Left forelimb (tissue), 1 donor: ENCODE measurements around the gene CYP11A1.
"Not testable (repeated sequence)": the region's sequence is repeated elsewhere in the genome, so short reads cannot be mapped to it uniquely, and the experiment has no call there.

Experiments used
- DNase-seq: peaks from one replicate; pipeline ENCODE4 v3.0.0-alpha.2; 2018; ENCODE audit warnings: low spot score

Gene CYP11A1

DNA sequence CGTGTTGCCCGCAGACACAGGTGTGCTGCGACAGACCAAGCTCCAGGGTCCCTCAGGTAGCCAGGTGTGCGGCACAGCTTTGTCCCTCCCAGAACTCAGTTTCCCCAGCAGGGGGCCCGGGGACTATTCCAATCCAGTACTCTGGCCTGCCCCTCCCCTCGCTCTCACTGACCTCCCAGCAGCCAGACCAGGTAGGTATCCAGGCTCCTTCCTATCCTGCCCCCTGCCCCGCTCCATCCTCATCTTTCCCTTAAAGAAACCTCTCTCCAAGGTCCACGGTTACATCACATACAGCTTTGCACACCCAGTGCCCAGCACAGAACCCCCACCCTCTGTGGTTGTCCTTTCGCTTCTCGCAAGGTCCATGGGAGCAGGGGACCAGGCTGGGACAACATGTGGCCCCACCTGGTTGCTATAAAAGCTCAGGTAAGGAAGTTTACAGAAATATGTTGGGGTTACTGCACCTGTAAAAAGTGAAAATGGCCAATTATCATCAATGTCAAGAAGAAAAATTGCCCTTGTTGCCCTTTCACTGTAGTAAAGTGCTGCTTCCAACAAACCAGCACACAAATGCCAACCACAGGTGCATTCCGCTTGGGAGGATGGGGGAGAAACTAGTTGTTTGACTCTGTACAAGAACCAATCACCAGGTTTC lies 7.3 kb upstream of the CYP11A1 start:
- no peak for DNase-seq

DNA sequence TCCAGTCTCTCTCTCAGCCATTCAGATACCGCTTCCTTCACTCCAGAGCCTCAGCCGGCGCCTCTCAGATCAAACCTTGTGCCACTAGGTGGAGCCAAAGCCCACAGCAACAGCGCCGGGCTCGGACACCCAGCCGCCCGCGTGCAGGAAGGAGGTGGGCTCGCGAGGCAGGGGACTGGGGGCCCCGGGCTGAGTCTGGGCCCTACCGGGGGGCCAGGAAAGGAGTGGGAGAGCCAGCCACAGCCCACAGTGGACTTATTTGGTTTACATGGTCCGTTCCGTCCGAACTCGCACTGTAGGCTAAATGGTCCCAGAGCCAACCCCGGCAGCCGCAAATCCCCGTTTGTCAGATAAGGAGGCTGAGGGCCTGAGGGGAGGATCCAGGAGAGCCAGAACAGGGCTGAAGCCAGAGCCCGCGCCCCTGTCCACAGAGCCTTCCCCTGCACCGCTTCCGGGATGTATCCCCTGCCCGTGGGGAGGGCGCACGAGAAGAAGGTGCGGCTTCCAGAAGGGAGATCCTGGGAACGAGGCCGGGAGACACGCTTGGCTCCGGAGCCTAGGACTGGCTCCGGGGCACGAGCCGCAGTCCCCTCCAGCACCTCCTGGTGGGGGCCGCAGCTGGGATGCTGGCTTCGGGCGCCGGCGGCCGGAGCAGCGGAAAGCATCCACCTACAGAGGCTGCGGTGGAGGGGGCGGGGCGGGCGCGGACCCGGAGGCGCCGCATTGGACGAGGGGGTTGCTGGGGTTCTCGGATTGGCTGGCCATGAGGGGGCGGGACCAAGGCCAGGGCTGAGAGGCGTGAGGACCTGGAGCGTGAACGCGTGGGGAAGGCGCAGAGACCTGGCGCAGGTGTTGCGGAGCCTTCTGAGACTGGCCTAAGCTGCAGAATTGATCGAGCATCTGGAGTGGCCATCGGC lies 6.5 kb upstream of the CYP11A1 start:
- DNase-seq, result peak; percentile 92

DNA sequence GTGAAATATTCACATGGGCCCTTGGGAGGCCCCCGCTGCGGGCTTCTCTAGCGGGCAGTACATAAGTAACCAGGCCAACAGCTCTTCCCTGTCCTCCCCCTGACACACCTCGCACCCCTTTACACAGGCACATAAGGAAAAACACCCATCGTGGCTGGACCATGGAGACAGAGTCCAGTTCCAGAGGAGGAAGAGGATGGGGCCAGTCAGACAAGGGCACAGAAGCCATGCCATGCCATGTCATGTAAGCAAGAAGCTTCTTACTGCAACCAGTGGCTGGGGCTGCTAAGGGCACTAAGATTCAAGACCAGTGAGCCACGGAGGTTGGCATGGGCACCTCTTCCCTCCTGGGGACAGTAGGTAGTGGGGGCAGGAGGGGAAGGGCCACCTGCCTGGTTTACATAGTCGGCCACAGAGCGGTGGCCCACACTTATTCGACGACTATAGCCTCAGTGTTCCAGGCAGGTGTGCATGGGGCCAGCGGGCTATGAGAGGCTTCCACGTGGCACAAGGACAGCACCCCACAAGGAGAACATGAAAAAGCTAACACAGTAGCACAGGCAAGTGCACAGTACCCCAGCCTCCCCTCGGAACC lies 5.7 kb upstream of the CYP11A1 start:
- DNase-seq, result peak; percentile 41

GRCh38 chr15:74370471-74370870 lies 3.0 kb upstream of the CYP11A1 start:
- peak; percentile 37 for DNase-seq

DNA sequence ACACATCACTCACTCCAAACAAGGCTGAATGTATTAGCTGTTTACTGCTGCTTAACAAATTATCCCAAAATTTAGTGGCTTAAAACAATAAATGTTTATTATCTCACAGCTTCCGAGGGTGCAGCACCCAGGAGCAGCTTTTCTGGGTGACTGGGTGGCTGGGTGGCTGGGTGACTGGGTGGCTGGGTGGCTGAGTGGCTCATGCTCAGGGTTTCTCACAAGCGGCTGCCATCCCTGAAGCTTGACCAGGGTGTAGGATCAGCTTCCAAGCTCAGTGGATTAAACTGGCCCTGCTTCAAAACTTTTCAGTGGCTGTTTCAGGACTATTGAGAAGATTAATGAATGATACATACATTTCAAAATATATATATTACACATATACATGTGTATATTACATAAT lies 2.3 kb upstream of the CYP11A1 start:
- no peak for DNase-seq

GRCh38 chr15:74369084-74369745 lies 1.8 kb upstream of the CYP11A1 start:
- no peak for DNase-seq

DNA sequence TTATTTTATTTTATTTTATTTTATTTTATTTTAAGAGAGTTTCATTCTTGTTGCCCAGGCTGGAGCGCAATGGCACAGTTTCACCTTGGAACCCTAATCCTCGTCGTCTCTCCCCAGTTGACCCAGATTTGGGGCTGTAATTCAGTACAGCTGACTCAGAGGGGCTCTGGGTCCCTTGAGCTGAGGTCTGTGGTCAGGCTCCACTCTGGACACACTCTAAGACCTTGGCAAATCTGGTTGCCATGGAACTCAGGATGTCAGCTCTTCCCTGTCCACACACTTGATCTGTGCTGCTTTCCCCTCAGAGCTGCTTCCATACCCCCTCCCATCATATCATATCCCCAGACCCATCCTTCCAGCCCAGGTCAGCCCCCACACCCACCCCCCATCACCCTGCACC lies 675 bp upstream of the CYP11A1 start:
- no peak for DNase-seq

GRCh38 chr15:74365598-74366445 lies 1.6 kb downstream of the CYP11A1 start:
- DNase-seq, result peak; percentile 87

GRCh38 chr15:74364936-74365597 lies 2.4 kb downstream of the CYP11A1 start:
- DNase-seq, result no peak

DNA sequence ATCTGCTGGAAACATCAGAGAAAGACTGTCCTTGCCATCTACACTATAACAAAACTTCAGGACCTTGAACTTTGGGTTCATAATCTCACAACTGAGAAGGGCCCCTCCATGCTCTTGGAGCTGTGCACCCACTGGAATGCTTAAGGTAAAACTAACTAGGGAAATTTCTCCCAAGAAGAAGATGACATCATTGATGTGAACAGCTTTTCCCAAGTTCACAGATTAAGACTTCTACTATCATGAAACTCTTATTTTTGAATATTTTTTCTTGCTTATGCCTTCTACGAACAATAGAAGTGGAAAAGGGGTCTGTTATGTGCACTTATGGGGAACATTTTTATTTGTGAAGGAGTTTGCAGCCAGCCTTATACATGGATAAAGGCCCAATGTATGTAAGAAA lies 5.0 kb downstream of the CYP11A1 start:
- no peak for DNase-seq

GRCh38 chr15:74360855-74361254 lies 6.6 kb downstream of the CYP11A1 start:
- DNase-seq, result not testable (repeated sequence)

DNA sequence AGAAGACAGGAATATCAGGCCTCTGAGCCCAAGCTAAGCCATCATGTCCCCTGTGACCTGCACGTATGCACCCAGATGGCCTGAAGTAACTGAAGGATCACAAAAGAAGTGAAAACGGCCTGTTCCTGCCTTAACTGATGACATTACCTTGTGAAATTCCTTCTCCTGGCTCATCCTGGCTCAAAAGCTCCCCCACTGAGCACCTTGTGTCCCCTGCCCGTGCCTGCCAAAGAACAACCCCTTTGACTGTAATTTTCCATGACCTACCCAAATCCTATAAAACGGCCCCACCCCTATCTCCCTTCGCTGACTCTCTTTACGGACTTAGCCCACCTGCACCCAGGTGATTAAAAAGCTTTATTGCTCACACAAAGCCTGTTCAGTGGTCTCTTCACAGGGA lies 8.1 kb downstream of the CYP11A1 start:
- not testable (repeated sequence) for DNase-seq

GRCh38 chr15:74357514-74357913 lies 9.9 kb downstream of the CYP11A1 start:
- DNase-seq, result not testable (repeated sequence)

- not testable (repeated sequence) for DNase-seq
Measured at GRCh38 chr15:74356050-74356449, 11.4 kb downstream of the CYP11A1 start.

GRCh38 chr15:74353992-74354391 lies 13.5 kb downstream of the CYP11A1 start:
- not testable (repeated sequence) for DNase-seq

DNA sequence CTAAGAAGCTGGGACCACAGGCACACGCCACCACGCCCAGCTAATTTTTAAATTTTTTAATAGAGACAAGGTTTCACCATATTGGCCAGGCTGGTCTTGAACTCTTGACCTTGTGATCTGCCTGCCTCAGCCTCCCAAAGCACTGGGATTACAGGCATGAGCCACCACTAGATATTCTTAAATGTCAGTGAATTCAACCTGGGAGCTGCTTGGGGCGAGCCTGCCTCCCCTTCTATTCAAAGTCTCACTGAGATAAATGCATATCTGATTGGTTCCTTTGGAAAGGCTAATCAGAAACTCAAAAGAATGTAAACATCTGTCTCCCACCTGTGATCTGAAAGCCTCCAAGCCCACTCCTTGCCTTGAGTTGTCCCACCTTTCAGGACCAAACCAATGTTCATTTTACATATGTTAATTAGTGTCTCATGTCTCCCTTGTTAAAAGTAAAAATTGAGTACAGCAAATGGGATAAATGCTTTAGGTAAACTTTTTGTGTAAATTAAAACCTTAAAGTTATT lies 15.0 kb downstream of the CYP11A1 start:
- no peak for DNase-seq

DNA sequence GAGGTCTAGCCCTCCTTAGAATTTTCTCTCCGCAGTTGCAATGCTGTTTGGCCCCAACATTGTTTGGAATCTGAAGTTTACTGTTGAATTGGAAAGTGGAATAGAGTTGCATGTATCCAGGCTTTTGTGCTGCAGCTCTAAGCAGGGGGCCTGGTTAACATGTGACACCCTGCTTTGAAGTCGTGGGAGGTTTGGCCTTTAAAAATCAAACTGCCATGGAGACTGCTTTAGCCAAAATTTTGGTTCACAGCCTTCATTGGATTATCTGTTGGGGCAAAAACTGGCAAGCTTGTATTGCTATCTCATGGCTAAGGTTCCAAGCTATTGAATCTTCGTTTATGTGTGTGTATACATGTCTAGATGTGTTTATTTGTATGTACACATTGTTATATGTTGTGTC lies 15.8 kb downstream of the CYP11A1 start:
- no peak for DNase-seq

- no peak for DNase-seq
Measured at GRCh38 chr15:74350295-74351275, 16.9 kb downstream of the CYP11A1 start.

GRCh38 chr15:74349241-74349778 lies 18.1 kb downstream of the CYP11A1 start:
- no peak for DNase-seq
